Upper lobe of left lung (tissue), 4 donors: ENCODE results near the gene UGT3A1.

ENCODE experiments used
- EP300 ChIP-seq, 4 donors: sonication (generic); formaldehyde crosslinking; IDR thresholded peaks; one replicate each; pipeline ENCODE4 v1.5.1; 2017; ENCODE audit warnings: antibody characterized with exemption in 4 of 4, control low read depth in 2 of 4
- POLR2A ChIP-seq, 4 donors: fragments of 450-650 bp; IDR thresholded peaks; one replicate each; pipeline ENCODE4 v1.5.1; 2016 to 2017; ENCODE audit warnings: antibody characterized with exemption in 4 of 4, mild to moderate bottlenecking in 2 of 4
- POLR2AphosphoS5 ChIP-seq, 2 donors: sonication (generic); formaldehyde crosslinking; IDR thresholded peaks; one replicate each; pipeline ENCODE4 v1.5.1; 2017; ENCODE audit warnings: antibody characterized with exemption in 2 of 2
- TF ChIP-seq, protein P1 (sequence below), 6 experiments: fragments of 450-650 bp in 4 of 6; fragments of 200-600 bp in 2 of 6; sonication (generic) in 2 of 6; IDR thresholded peaks; one replicate each; pipeline ENCODE4 v1.5.1; 2016 to 2019; ENCODE audit warnings: antibody characterized with exemption in 6 of 6

DNA sequence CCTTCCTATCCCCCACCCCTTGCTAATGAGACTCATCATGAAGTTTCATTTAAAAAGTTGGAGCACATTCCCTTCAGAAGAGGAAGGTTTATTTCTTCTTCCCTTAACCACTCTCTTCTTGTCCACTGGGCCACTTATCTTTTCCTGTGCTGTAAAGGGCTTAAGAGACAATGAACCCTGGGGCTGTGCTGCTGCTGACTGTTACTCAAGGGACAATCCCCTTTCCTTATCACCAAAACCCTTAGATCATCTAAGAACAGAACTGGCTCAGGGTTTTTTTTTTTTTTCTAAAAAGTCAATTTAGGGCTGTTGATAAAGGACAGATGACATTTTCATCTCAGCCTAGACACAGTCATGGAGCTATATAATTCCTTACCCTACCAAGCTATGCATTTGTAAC, 82.4 kb downstream of the UGT3A1 start:
- TF ChIP-seq, protein P1, sequence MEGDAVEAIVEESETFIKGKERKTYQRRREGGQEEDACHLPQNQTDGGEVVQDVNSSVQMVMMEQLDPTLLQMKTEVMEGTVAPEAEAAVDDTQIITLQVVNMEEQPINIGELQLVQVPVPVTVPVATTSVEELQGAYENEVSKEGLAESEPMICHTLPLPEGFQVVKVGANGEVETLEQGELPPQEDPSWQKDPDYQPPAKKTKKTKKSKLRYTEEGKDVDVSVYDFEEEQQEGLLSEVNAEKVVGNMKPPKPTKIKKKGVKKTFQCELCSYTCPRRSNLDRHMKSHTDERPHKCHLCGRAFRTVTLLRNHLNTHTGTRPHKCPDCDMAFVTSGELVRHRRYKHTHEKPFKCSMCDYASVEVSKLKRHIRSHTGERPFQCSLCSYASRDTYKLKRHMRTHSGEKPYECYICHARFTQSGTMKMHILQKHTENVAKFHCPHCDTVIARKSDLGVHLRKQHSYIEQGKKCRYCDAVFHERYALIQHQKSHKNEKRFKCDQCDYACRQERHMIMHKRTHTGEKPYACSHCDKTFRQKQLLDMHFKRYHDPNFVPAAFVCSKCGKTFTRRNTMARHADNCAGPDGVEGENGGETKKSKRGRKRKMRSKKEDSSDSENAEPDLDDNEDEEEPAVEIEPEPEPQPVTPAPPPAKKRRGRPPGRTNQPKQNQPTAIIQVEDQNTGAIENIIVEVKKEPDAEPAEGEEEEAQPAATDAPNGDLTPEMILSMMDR (IDR thresholded peaks at IDR 0.05) = no peak
- TF ChIP-seq POLR2AphosphoS5 (IDR thresholded peaks at IDR 0.05) (no peak), POLR2A (IDR thresholded peaks at IDR 0.05) (no peak), EP300 (IDR thresholded peaks at IDR 0.05) (no peak)
